ENCODE measurements around the gene HAUS6. TPM values are rescaled to one million over a fixed set of nuclear protein-coding genes. Genes with fewer than 3 reads are reported as not detected.

The HAUS6 gene
- total and polyA plus RNA-seq, 2 of the 13 experiments (the other 11 are each of a cell fraction or from before 2014, with no cell fraction given): 9.8 to 31.1 TPM

GRCh38 chr9:19151425-19152159 is 48.9 kb upstream of the HAUS6 start (continued):
- TF ChIP-seq FOSL1 (CRISPR knock-in tag; IDR thresholded peaks at IDR 0.05; ENCODE audit: borderline replicate concordance): peak; percentile 43; the same call in 1 of the 2 replicates
- TF ChIP-seq ELF1 (CRISPR knock-in tag; IDR thresholded peaks at IDR 0.05): no peak
- peak; percentile 83; the same call in 1 of the 2 replicates for TF ChIP-seq ZBTB20 (CRISPR knock-in tag; IDR thresholded peaks at IDR 0.05; ENCODE audit: borderline replicate concordance, low read depth)
- TF ChIP-seq, protein P1, sequence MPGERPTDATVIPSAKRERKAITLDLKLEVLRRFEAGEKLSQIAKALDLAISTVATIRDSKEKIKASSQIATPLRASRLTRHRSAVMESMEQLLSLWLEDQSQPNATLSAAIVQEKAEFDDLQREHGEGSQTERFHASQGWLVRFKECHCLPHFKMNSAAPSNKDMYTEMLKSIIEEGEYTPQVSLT (CRISPR knock-in tag; IDR thresholded peaks at IDR 0.05; ENCODE audit: borderline replicate concordance, low read depth): no peak
- TF ChIP-seq, protein P2, sequence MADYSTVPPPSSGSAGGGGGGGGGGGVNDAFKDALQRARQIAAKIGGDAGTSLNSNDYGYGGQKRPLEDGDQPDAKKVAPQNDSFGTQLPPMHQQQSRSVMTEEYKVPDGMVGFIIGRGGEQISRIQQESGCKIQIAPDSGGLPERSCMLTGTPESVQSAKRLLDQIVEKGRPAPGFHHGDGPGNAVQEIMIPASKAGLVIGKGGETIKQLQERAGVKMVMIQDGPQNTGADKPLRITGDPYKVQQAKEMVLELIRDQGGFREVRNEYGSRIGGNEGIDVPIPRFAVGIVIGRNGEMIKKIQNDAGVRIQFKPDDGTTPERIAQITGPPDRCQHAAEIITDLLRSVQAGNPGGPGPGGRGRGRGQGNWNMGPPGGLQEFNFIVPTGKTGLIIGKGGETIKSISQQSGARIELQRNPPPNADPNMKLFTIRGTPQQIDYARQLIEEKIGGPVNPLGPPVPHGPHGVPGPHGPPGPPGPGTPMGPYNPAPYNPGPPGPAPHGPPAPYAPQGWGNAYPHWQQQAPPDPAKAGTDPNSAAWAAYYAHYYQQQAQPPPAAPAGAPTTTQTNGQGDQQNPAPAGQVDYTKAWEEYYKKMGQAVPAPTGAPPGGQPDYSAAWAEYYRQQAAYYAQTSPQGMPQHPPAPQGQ (CRISPR knock-in tag; IDR thresholded peaks at IDR 0.05; ENCODE audit: borderline replicate concordance): no peak
- TF ChIP-seq KLF9 (CRISPR knock-in tag; IDR thresholded peaks at IDR 0.05; ENCODE audit: low read depth): 0 out of 2 replicates have a peak, but pooled peaks have one; percentile 61
- 0 out of 2 replicates have a peak, but pooled peaks have one; percentile 28 for TF ChIP-seq BRCA1 (CRISPR knock-in tag; IDR thresholded peaks at IDR 0.05)
- TF ChIP-seq, protein P3, sequence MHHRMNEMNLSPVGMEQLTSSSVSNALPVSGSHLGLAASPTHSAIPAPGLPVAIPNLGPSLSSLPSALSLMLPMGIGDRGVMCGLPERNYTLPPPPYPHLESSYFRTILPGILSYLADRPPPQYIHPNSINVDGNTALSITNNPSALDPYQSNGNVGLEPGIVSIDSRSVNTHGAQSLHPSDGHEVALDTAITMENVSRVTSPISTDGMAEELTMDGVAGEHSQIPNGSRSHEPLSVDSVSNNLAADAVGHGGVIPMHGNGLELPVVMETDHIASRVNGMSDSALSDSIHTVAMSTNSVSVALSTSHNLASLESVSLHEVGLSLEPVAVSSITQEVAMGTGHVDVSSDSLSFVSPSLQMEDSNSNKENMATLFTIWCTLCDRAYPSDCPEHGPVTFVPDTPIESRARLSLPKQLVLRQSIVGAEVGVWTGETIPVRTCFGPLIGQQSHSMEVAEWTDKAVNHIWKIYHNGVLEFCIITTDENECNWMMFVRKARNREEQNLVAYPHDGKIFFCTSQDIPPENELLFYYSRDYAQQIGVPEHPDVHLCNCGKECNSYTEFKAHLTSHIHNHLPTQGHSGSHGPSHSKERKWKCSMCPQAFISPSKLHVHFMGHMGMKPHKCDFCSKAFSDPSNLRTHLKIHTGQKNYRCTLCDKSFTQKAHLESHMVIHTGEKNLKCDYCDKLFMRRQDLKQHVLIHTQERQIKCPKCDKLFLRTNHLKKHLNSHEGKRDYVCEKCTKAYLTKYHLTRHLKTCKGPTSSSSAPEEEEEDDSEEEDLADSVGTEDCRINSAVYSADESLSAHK (CRISPR knock-in tag; IDR thresholded peaks at IDR 0.05; ENCODE audit: borderline replicate concordance): no peak
- TF ChIP-seq MIER2 (CRISPR knock-in tag; IDR thresholded peaks at IDR 0.05): peak; percentile 64
- no peak; the same call in 1 of the 2 replicates for TF ChIP-seq ZKSCAN8 (CRISPR knock-in tag; IDR thresholded peaks at IDR 0.05; ENCODE audit: borderline replicate concordance)
- TF ChIP-seq, protein P4, sequence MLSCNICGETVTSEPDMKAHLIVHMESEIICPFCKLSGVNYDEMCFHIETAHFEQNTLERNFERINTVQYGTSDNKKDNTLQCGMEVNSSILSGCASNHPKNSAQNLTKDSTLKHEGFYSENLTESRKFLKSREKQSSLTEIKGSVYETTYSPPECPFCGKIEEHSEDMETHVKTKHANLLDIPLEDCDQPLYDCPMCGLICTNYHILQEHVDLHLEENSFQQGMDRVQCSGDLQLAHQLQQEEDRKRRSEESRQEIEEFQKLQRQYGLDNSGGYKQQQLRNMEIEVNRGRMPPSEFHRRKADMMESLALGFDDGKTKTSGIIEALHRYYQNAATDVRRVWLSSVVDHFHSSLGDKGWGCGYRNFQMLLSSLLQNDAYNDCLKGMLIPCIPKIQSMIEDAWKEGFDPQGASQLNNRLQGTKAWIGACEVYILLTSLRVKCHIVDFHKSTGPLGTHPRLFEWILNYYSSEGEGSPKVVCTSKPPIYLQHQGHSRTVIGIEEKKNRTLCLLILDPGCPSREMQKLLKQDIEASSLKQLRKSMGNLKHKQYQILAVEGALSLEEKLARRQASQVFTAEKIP (CRISPR knock-in tag; IDR thresholded peaks at IDR 0.05; ENCODE audit: borderline replicate concordance): no peak
- TF ChIP-seq ZFP1 (CRISPR knock-in tag; IDR thresholded peaks at IDR 0.05): peak; percentile 62; the same call in 1 of the 2 replicates
- peak; percentile 81 for TF ChIP-seq FOXA3 (CRISPR knock-in tag; IDR thresholded peaks at IDR 0.05)
- TF ChIP-seq ZNF280D (CRISPR knock-in tag; IDR thresholded peaks at IDR 0.05): peak; percentile 85; the same call in 1 of the 2 replicates
- no peak for TF ChIP-seq SIN3B (IDR thresholded peaks at IDR 0.05; ENCODE audit: low read length)

Measured in HepG2 (cell line).